SKM-1 treated with dmso at 0.1 percent for 144 hours (cell line): ENCODE measurements around the gene SMIM36.
"Not testable (repeated sequence)": the region's sequence is repeated elsewhere in the genome, so short reads cannot be mapped to it uniquely, and the experiment has no call there.

Experiments
- DNase-seq: peaks from one replicate; lab custom pipeline; 2025; ENCODE audit not compliant: unreplicated experiment; lab: John Stamatoyannopoulos, UW

The SMIM36 gene

GRCh38 chr17:55417411-55418268 lies 93.6 kb downstream of the SMIM36 start:
- DNase-seq: no peak

DNA sequence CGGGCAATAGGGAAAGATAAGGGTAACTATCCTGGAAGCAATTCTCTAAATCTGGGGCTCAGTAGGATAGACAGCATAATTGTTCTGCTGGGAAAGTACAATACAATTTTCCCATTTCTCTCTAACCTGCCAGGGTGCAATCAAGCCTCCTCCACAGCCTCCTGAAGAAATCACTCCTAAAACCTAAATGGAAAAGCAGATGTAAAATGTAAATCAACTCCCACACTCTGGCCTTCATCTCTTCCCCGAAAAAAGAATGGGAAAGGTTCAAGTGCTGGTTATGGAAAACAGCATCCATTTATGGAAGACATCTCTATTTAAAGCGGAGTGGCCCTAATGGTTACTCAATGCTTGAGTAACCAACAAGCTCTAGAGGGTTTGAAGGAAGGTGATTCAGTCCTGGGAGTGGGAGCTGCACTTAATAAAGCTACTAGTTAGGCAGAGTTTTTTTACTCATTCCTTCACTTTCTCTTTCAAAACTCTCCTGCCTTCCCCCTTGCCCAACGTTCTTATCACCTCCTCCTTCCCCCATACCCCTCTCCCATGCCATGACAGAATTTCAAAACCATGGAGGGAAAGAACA lies 94.7 kb downstream of the SMIM36 start:
- no peak for DNase-seq

DNA sequence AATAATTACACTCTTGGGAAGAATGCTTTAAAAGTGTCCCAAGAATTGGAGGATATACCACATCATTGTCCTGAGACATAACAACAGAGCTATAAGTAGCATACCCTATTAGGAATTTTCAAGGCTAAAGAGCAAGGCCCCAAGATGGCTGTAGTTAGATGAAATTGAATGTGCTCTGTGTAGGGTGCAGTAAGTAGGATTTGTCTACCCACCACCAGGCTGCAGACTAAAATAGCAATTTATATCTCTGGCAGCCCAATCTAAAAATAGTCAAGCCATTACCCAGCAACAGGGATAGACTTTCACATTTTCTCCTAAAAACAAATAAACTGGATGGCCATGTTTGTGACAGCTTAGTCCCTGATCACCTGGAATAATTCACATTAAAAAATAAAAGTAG lies 95.3 kb downstream of the SMIM36 start:
- DNase-seq: no peak

DNA sequence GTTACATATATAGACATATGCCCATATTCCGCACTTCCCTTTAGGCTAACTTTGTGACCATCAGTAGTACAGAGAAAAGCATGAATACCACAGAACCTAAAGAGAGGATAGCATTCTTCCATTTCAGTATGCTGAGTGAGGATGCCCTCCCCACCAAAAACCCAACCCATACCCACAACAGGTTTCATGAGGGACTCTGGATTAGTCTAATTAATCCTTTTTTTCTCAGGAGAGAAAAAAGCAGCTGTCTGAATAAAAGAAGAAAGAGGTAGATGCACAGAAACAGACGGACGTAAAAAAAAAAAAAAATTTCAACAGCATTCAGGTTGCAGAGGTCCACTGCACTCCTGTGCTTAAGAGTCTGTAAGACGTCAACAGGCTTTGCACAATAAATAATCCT lies 96.3 kb downstream of the SMIM36 start:
- no peak for DNase-seq

- no peak for DNase-seq
Observed at GRCh38 chr17:55413825-55414489, 97.3 kb downstream of the SMIM36 start.

- no peak for DNase-seq
Observed at GRCh38 chr17:55411463-55411855, 99.8 kb downstream of the SMIM36 start.

DNA sequence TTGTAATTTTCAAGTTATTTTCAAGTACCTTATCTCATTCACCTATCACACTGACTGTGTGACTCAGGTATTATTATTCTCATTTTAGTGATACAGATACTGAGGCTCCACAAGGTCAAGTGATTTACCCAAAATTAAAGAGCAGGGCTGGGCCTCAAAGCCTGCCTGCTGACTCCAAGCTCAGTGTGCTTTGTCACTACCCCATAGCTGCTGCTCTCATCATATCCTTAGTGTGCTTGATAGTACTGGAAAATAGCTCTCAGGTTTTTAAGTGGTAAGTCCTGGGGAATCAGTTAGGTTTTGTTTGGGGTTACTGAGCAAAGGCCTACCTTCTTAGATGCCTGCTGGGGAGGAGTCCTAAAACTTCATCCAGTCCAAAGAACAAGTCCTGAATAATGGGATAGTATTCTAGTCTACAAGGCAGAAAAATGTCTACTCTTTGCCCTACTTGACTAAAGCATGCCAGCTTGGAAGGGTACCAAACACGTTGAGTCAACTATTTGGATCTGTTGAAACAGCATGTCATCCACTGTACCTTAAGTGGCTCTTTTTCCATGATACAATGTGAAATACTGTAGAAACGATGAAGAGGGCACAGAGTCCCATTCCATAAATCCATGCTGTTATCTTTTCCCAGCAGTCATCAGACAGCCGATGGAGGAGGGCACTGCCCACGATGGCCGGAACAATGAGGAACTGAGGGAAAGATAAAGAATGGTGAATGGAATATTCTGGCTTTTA lies 100.4 kb downstream of the SMIM36 start:
- DNase-seq: no peak

DNA sequence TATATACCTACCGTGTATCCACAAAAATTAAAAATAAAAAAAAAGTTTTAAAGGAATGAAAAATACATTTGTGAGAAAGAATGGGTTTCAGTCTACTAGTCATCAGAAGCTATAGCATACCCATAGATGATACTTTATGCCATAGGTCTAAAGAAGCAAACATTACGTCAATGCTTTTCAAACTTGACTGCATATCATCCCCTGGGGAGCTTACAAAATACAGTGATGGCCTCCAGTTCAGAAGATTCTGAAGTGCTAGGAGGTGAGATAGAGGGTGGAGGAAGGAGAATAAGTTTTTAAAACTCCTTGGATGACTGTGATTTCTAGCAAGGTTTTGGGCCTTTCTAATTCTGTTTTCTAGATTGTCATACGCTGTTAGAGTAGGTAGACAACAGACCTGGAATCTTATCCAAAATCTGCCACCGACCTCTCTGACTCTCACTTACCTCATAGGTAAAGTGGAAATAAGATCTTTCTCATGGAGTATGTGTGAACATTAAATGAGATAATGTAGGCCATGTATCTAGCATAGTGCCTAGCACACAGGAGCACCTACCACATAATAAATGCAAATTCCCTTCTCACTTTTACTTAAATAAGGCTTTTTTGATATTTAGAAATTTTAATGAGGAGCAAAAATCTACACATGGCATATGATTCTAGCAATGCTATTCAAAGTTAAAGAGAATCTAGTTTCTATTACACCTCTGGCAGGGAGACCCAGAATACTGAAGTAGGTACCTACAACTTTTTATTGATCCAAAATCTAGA lies 102.0 kb downstream of the SMIM36 start:
- no peak for DNase-seq

DNA sequence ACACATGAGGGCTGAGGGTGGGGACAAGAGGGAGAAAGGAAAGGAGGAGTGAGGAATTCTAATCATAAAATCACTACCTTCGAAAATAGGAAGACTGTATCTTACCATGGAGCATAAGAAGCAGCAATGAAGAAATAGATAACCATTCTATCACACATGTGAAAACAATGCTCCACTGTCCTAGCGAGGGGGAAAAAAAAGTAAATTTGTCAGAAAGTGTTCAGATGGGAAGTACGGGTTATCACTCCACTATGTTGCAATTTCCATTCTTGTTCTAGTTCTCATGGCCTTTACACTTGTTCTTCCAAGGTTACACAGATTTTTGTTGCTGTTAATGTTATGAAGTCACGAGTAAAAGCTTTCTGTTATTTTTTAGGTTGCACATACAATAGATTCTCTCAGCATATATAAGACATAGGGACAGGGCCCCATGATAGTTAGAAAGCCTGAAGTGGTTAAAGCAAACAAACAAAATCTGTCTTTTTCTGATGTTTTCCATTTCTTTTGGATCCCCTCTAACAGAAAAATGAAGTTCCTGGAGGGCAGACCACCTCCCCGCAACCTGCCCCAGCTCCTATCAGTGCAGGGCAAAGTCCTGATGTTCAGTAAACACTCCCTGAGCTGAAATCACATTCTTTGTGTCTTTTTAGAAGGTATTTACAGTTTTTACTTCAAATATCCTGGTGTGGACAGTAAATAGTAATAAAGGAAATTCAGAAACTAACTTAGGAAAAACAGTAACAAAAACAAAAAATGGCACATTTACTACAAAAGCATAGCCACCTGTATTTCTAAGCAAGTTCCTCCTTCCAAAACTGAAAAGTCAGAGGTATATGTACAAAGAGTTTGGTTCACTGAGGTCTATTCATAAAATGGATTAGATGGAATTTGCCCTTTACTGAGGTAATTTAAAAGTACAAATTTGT lies 103.3 kb downstream of the SMIM36 start:
- DNase-seq: no peak

DNA sequence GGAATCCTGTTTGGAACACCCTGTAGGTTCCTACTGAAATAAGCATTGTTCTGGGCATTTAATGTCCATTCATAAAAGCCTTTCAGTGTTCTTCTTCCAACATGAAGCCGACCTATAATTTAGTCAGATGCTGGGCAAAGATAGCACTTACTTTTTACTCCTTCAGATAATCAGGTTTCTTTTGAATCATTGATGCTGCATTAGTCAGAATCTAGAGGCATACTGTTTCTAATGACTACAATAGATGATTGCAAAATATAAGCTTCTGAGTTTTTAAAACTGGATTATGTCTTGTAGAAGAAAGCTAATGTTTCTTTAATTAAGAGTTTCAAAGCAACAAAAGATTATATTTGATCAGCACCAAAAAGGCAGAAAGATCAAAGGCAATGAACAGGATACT lies 105.7 kb downstream of the SMIM36 start:
- DNase-seq: no peak

GRCh38 chr17:55404197-55404596 lies 107.1 kb downstream of the SMIM36 start:
- DNase-seq: not testable (repeated sequence)

GRCh38 chr17:55402374-55402773 lies 108.9 kb downstream of the SMIM36 start:
- DNase-seq: no peak
